Activated B cell treated with CpG ODN at 0.5 μM for 24 hours (primary cell): ENCODE data around the gene RCAN2. TPM values are rescaled to one million over a fixed set of nuclear protein-coding genes. Genes with fewer than 3 reads are reported as not detected.

Source experiments
- ATAC-seq: fragments of 200-7000 bp; cut with Tn5 transposase; one replicate; pipeline ENCODE4 v1.10.0; 2021; ENCODE audit warnings: low read depth, mild to moderate bottlenecking, moderate library complexity
- CTCF ChIA-PET: fragments of 350-600 bp; sonication (Branson Sonifier 250); formaldehyde crosslinking; loops from one replicate; lab custom pipeline; 2021; ENCODE audit warnings: antibody characterized with exemption; lab: Charles Lee
- POLR2A ChIA-PET: fragments of 350-600 bp; sonication (Branson Sonifier 250); formaldehyde crosslinking; loops from one replicate; lab custom pipeline; 2021; ENCODE audit warnings: antibody characterized with exemption; lab: Charles Lee
- DNase-seq: peaks from one replicate; pipeline ENCODE4 v3.0.0; 2022
- H3K27ac Mint-ChIP-seq: one replicate; pipeline ENCODE4 v1.8.0; 2020; ENCODE audit warnings: mixed read lengths
- H3K27me3 Mint-ChIP-seq: one replicate; pipeline ENCODE4 v1.8.0; 2021; ENCODE audit warnings: mixed read lengths
- H3K36me3 Mint-ChIP-seq: one replicate; pipeline ENCODE4 v1.8.0; 2021; ENCODE audit warnings: low read depth, mixed read lengths
- H3K4me1 Mint-ChIP-seq: one replicate; pipeline ENCODE4 v1.8.0; 2021; ENCODE audit warnings: mixed read lengths
- H3K4me3 Mint-ChIP-seq: one replicate; pipeline ENCODE4 v1.8.0; 2020; ENCODE audit warnings: mild to moderate bottlenecking, mixed read lengths
- H3K9me3 Mint-ChIP-seq: one replicate; pipeline ENCODE4 v1.8.0; 2020; ENCODE audit warnings: mixed read lengths
- CTCF ChIP-seq: fragments of 200-600 bp; IDR thresholded peaks from one replicate; pipeline ENCODE4 v1.8.0; 2022; ENCODE audit warnings: antibody characterized with exemption, mild to moderate bottlenecking
- intact Hi-C: fragments of 100-400 bp; cut with micrococcal nuclease; formaldehyde crosslinking; loops from one replicate; pipeline ENCODE4 v1.15.1; 2024
- total RNA-seq: library from RNA; stranded (reverse); gene quantifications from 2 replicates; pipeline ENCODE4 v1.2.3, GENCODE V29; 2022

RCAN2 gene
- total RNA-seq, 1 donor from 2014 or later, result not detected

DNA sequence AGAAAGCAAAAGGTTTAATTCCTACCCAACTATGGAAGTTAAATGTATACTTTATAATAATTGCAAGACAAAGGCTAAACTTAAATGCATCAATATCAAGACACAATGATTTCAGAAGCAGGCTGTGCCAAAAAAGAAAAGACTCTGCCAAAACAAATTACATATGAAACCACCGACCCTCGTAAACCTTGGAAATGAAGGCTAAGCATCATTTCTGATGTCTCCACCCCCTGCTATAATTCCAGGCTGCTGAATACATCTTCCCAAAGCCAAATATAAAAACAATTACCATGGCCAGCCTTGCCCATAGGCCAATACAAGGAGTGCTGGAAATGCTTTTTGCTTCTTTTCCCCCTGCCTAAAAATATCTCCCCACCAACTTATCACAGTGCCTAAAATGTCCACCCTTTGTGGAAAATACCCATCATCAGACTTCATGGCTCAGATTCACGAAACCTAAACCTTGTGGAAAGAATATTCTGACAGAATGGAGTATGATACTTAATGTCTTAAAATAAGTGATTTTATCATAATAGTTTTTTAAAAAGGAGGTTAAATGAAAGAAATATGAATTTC, 37.4 kb downstream of the RCAN2 start:
- no peak for ATAC-seq

DNA sequence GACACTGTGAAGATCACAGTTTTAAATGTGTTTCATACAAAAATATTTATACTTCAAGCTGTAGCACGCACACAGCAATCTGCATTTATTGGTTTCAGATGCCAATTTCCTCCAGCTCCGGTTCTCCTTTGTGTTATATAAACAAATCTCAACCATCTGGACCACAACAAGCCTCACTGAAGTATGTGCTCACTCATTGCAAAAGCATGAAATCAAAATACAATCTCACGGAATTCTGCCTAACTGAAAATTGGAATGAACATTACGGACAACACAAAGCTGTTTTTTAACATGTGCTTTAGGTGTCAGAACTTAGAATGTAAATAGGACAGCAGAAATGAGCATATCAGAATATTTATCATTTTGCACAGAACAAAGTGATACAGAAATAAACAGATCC, 38.0 kb downstream of the RCAN2 start:
- no peak overlapping the region for H3K4me3 Mint-ChIP-seq
- H3K9me3 Mint-ChIP-seq, result peaks cover 13% of the 10 kb centered on the region
- no peaks in the 10 kb centered on the region for H3K4me1 Mint-ChIP-seq
- H3K27me3 Mint-ChIP-seq, result peaks cover 23% of the 10 kb centered on the region
- intact Hi-C loops, result no loop called here
- DNase-seq (no peak), ATAC-seq (no peak)
- no peak overlapping the region for H3K27ac Mint-ChIP-seq
- POLR2A ChIA-PET, result no interaction called here
- CTCF ChIA-PET, result no interaction called here
- no peak for TF ChIP-seq CTCF
- no peaks in the 10 kb centered on the region for H3K36me3 Mint-ChIP-seq

More for the DNA sequence above, 37.4 kb downstream of the RCAN2 start:
- no peak for TF ChIP-seq CTCF
- ChIA-PET POLR2A (no interaction called here), CTCF (no interaction called here)
- Mint-ChIP-seq H3K9me3 (peaks cover 10% of the 10 kb centered on the region), H3K4me3 (no peak overlapping the region), H3K27ac (no peak overlapping the region), H3K4me1 (no peaks in the 10 kb centered on the region), H3K27me3 (peaks cover 23% of the 10 kb centered on the region), H3K36me3 (no peaks in the 10 kb centered on the region)
- no peak for DNase-seq
- intact Hi-C loops, result no loop called here

DNA sequence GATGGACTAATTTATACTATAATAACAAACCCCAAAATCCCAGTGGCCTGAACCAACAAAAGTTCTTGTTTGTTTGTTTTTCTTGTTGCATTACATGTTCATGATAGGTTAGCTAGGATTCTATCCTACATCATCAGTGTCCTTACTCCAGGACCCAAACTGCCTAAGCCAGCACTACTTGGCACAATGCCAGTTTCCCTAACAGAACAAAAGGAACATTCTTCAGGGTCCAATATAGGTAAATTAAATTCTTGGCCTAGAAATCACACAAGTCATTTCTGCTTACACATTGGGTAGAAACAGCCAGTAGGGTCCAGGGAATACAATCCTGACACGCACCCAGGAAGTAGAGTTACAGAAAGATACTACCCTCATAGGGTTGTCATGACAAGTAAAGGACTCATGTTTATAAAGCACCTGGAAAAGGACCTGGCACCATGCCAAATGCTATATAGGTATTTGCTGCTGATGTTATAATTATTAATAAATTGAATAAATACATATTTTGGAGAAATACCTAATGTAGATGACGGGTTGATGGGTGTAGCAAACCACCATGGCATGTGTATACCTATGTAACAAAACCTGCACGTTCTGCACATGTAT, 38.8 kb downstream of the RCAN2 start:
- intact Hi-C loops, result no loop called here
- no peak overlapping the region for H3K27ac Mint-ChIP-seq
- ChIA-PET CTCF (no interaction called here), POLR2A (no interaction called here)
- H3K27me3 Mint-ChIP-seq, result peaks cover 15% of the 10 kb centered on the region
- H3K4me3 Mint-ChIP-seq, result no peak overlapping the region
- no peak for TF ChIP-seq CTCF
- H3K36me3 Mint-ChIP-seq, result no peaks in the 10 kb centered on the region
- peaks cover 17% of the 10 kb centered on the region for H3K9me3 Mint-ChIP-seq
- DNase-seq (no peak), ATAC-seq (no peak)
- H3K4me1 Mint-ChIP-seq, result no peaks in the 10 kb centered on the region

DNA sequence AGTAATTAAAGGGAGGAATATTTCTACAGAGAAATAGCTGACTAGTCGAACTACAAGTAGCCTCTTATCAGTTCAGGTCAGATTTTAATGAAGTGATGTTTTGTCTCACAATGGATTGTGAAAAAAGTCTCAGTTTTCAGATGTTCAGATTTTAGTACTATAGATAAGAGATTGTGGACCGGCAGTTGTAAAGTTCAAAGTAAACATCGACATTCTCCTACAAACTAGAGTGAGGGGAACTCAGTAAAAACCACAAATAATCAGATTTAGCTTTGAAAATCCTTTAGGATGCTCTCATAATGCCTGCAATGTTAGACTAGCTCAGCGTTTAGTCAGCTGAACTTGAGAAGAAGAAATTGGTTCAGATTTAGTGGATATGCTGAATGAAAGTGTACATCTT, 39.9 kb downstream of the RCAN2 start:
- DNase-seq, result no peak
- Mint-ChIP-seq H3K4me1 (no peaks in the 10 kb centered on the region), H3K9me3 (peaks cover 19% of the 10 kb centered on the region), H3K27ac (no peak overlapping the region), H3K4me3 (no peak overlapping the region), H3K27me3 (peaks cover 8% of the 10 kb centered on the region), H3K36me3 (no peaks in the 10 kb centered on the region)
- no peak for ATAC-seq
- ChIA-PET POLR2A (no interaction called here), CTCF (interaction anchor here (0.7 kb wide), 1 partner anchor 361 kb away, joined by 3 read pairs; no protein-coding TSS in a partner anchor)
- no peak for TF ChIP-seq CTCF
- intact Hi-C loops, result no loop called here

DNA sequence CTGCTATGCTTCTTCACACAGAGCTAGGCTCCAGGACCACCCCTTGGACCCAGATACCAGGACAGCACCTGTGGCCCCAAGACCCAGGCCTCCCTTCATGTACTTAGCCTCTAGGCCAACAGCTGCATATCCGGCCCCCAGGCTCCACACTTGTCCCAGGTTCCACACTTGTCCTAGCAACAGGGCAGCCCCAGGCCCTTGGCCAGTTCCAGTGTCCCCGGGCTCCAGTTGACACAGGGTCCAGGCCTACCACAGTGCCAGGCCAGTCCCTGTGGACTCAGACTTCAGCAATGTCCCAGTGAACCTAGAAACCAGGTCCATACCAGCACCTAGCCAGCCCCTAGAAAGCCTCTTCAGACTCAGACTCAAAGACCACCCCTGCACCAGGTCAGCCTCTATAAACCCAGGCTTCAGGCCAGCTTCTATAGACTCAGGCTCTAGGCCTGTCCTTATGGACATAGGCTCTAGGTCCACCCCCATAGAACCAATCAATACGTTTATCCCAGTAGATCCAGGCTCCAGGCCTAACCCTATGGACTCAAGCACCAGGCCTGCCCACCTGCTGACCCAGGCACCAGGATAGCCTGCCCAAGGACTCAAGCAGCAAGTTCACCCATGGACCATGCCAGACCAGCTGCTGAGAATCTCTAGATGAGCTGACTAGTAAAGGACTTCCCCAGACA, 46.3 kb downstream of the RCAN2 start:
- H3K27ac Mint-ChIP-seq, result no peak overlapping the region
- H3K4me3 Mint-ChIP-seq, result no peak overlapping the region
- no peak for DNase-seq
- ATAC-seq, result no peak
- ChIA-PET CTCF (no interaction called here), POLR2A (no interaction called here)
- TF ChIP-seq CTCF, result no peak
- peaks cover 21% of the 10 kb centered on the region for H3K9me3 Mint-ChIP-seq
- H3K4me1 Mint-ChIP-seq, result no peaks in the 10 kb centered on the region
- intact Hi-C loops, result no loop called here
- no peaks in the 10 kb centered on the region for H3K36me3 Mint-ChIP-seq
- peaks cover 8% of the 10 kb centered on the region for H3K27me3 Mint-ChIP-seq
